Stimulated activated CD4-positive, alpha-beta T cell treated with anti-CD3 and anti-CD28 coated beads, TNF-alpha, amount 100 ng/mL, for 24 hours (primary cell): ENCODE data around the gene QRICH2.
"Not testable (repeated sequence)": the region's sequence is repeated elsewhere in the genome, so short reads cannot be mapped to it uniquely, and the experiment has no call there.

Experiments
- DNase-seq, 3 experiments: peaks; one replicate each; pipeline ENCODE4 v3.0.0-alpha.2; 2020; ENCODE audit warnings: low read depth in 3 of 3

The QRICH2 gene

DNA sequence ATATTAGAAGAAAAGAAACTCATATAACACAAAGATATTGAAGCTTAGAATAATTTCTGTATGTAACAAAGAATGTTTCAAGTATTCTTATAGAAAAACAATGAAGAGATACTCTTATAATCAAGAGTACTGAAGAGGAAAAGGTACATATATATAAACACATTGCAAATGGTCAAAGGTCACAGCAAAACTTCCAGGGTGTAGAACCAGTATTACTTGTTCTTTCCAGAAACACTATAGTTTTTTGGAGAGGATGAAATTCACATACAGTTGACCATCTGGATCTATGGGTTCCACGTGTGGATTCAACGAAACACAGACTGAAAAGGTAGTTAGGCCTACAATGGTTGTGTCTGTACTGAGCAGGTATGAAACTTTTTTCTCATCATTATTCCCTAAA, 23.0 kb upstream of the QRICH2 start:
- no peak for DNase-seq

DNA sequence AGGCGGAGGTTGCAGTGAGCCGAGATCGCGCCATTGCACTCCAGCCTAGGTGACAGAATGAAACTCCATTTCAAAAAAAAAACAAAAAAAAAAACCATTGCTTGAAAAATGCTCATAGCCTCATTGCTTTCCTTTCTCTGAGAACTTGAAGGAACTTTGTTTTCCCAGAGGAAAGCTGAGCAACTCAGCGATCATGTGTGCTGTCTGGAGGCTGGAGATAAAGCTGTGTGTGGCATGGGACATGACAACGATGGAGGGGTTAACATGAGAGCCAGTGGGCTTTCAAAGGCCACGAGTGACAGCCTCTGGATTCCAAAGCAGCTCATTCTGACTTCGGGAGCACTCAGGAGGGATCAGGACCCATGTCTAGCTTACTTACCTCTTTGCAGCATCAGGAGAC, 21.6 kb upstream of the QRICH2 start:
- no peak for DNase-seq

DNA sequence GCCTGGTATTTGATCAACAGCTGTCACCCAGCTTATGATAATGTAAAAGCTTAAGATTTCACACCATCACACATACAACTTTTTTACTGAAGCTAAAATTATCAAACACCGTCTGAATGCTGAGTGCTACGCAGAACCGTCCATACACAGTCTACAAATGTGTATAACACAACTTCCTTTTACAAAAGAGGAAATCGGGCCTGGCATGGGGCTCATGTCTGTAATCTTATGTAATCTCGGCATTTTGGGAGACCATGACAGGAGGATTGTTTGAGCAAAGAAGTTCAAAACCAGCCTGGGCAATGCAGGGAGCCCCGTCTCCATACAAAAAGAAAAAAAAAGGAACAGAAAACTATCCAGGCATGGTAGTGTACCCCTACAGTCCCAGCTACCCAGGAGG, 19.6 kb upstream of the QRICH2 start:
- no peak for DNase-seq

DNA sequence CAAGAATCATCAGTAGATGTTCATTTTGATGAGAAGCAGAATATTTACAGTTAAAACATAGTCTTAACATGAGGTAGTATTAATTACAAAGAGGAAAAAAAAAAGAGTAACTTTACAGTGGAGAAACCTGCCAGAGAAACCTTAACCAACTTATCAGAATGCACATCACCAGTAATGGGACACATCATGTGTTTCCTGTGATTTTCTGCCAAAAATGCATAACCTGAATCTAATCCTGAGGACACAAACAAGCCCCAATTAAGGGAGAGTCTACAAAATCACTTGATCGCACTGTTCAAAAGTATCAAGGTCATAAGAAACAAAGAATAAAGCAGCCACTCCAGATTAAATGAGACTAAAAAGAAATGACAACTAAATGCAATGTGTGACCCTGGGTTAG, 18.2 kb upstream of the QRICH2 start:
- no peak for DNase-seq

DNA sequence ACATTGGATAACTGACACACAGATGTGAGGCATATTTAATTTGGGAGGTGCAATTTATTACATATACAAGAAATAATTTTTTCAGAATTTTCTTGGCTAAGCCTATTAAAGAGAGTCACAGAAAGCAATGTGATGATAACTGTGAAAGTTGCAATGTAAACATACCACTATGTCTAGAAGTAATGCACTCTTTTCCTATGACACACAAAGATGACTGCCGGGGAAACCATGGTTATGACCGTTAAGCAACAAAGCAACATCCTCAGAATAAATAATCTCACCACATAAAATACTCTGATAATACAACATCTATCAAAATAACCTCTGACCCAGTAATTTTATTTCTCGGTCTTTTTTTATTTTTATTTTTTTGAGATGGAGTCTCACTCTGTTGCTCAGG, 10.5 kb upstream of the QRICH2 start:
- DNase-seq: no peak

DNA sequence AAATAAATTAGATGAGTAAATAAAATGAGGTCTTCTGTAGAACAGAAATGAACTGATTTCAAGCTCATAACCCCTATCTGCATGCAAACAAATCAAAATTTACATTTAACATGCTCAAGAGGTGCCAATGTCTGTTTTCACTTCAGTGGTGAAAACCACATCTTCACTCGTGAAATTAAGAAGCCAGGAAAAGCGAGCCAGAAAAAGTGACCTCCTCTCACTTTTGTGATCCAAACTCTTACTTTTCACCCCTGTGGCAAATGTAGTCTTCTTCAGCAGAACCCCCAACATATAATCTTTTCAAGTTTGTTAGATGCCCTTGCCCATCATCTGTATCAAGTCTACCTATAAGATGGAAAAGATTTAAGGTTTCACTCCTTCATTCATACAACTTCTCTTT, 9.5 kb upstream of the QRICH2 start:
- DNase-seq: no peak

DNA sequence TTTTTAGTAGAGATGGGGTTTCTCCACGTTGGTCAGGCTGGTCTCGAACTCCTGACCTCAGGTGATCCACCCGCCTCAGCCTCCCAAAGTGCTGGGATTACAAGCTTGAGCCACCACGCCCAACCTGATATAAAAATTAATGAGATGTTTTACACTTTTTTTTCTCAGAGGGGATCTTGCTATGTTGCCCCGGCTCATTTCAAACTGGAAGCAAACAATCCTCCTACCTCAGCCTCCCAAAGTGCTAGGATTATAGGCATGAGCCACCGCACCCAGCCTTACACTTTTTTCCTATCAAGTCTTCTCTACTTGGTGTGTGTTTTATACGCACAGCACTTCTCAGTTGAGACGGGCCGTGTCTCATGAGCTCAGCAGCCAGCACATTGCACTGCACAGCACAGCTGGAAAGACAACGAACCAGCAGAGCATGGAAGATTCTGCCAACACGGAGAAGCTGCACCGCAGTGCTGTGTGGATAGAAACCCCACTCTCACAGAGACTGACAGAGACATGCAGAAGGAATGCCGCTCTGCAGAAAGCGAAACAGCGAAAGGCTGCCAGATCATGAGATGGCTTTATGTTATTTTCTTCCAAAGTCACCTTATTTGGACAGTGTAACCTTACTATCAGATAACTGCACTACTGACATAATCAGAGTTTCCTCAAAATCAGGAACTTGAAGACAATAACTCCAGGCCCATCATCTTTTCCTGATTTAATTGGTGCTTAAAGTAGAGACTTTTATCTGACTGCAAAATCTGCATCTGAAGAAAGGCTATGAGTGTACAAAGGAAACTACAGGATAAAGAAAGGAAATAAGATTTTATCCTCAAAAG, 6.5 kb upstream of the QRICH2 start:
- no peak for DNase-seq

DNA sequence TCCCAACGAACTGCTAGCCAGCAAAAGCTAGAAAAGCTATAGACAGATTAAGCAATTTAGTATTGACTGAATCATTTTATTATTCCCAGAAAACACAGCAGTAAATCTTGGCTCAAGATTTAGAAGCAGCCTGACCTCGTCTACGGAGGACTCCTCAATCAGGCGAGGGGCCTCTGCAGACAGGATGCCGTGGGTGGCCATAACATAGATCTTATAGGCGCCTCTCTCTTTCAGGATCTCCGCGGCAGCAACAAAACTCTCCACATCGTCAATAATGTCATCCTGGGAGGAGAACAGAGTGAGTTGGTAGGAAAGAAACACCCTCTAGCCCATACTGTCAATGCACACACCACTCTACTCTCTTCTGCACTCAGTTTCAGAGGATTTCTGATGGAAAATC, 4.7 kb upstream of the QRICH2 start:
- DNase-seq: no peak

DNA sequence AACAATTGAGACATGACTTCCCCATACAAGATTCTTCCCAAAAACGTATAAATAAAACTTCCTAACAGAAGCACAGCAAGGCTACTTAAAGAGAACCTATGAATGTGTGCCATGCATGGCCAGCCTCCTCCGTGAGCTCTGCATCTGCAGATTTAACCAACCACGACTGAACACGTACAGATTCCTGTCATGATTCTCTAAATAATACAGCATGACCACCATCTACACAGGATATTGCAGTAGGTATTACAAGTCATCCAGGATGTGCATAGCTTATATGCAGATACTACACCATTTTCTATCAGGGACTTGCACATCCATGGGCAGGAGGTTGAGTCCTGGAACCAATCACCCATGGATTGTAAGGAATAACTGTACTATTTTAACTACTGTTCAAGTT, 1.4 kb upstream of the QRICH2 start:
- DNase-seq: no peak

DNA sequence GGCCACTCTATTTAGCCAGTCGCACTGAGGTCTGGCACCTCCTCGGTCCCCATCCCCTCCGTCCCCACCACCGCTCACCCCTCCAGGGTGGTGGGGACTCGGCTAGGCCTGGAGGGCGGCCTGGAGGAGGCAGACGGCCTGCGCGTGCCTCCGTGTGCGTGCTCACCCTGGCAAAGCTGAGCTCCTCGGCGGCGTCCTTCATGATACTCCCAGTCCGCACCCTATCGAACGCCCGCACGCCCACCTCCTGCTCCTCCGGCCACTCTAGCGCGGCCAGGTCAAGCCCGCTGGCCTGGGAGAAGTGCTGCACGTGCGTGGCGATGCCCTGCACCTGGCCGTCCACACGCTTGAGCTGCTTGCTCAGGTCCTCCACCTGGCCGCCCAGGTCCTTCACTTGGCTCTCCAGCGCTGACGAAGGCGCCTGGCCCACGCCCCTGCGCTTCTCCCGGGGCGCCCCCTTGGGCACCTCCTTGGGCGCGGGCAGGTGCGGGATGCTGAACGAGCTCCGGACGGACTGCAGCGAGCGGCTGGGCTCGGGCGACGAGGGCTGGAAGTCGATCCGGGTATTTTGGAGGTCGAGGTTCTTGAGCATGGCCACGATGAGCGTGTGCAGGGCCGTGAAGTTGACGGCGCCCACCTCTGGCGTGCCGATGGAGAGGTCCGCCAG, 644 bp downstream of the QRICH2 start:
- no peak for DNase-seq

DNA sequence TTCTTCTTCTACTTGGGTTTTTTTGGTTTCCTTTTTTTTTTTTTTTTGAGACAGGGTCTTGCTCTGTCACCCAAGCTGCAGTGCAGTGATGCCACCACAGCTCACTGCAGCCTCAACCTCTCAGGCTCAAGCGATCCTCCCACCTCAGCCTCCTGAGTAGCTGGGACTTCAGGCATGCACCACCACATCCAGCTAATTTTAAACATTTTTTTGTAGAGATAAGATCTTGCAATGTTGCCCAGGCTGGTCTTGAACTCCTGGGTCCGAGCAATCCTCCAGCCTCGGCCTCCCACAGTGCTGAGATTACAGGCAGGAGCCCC, 3.0 kb downstream of the QRICH2 start:
- not testable (repeated sequence) for DNase-seq

DNA sequence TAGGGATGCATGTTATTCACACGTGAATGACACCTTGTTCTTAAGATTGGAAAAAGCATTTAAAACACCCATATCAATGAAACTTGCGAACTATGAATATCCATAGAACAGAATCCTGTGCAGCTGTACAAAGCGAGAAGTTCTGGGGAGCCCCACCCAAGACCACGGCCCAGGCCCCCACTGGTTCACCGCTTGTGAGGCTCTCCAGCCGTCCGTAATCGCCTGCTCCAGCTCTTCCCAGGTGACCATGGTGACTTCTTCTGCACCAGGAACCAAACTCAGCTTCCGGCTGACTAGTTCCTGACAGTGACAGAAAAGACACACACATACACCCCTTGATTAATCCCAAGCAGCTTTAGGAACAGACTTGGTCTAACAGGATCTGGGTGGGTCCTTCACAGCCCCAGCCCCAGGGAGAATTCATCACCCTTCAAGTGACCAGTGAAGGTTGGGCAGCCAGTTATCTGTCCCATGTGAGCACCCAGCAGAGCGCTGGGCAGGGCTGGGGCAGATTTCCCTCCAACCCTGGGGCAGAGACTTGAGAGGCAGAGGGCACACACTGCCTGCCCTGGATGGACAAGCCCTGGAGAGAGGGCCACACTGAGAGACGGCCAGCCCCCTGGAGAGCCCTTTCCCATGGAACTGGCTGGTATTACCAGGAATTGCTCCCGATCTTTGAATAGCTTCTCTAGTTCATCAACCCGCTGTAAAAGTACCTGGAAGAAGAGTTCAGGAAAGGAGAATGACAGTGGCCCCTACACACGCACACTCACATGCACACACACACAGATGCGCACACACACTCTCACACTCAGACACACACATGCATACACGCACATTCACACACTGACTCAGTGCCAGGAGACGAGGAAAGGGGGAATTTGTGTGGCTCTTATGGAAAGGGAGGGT, 3.6 kb downstream of the QRICH2 start:
- DNase-seq: no peak

DNA sequence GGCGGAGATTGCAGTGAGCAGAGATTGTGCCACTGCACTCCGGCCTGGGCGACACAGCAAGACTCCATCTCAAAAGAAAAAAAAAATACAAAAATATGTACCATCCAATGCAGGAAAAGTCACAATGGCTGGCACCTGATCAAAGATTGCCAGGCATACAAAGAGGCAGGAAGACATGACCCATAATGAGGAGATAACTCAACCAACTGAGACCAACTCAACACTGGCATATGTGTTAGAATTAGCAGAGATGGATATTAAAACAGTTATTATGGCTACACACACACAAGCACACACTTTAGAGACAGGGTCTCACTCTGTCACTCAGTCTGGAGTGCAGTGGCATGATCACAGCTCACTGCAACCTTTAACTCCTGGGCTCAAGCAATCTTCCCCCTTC, 10.6 kb downstream of the QRICH2 start:
- DNase-seq: no peak

DNA sequence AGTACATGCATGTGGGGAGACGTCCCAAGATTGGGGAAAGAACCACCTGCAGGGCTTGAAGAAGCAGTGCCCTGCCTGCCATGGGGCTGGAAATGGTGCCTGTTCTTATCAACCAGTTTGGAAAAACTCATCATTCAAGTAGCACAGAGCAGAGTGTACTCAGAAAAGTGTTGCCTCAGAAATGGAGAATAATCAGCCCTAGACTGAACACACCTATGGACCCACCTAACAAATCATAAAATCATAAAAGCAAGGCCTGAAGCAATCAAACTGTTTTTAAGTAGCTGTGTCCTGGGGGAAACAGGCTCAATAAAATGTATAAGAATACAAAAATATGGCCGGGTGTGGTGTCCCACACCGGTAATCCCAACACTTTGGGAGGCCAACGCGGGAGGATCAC, 11.2 kb downstream of the QRICH2 start:
- no peak for DNase-seq

DNA sequence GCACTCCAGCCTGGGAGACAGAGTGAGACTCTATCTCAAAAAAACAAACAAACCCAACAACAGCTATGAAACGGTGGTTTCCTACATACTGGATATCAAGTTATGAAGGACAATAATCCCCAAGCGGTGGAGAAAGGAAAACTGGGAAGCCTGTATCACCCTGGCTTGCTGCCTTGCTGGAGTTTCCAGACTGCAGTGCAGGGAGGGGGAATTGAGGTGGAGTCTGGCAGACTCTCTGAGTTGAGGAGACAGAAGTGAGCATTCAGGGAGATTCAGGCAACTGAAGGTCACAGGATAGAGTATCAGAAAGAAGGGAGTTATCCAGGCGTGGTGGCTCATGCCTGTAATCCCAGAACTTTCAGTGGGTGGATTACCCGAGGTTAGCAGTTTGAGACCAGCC, 11.9 kb downstream of the QRICH2 start:
- DNase-seq: no peak

DNA sequence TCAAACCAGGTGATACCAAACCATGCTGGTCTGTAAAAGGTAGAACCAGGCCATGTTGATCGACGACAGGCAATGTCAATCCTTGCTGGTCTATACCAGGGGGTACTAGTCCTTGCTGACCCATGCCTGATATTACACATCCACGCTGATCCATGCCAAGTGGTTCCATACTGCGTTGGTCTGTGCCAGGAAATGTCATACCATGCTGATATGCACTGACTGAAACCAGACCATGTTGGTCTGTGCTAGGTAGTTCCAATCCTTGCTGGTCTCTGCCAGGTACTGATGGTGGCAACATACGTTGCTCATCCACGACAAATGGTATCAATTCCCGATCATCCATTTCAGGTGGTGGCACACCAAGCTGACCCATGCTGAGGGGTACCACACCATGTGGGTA, 15.0 kb downstream of the QRICH2 start:
- DNase-seq: no peak

DNA sequence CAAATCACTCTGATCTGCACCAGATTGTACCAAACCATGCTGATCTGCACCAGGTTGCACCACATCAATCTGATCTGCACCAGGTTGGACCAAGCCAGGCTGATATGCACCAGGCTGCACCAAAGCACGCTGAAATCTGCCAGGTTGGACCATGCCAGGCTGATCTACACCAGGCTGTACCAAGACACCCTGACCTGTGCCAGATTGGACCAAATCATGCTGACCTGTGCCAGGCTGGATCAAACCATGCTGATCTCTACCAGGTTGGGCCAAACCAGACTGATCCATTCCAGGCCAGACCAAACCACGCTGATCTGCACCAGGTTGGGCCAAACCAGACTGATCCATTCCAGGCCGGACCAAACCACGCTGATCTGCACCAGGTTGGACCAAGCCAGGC, 15.5 kb downstream of the QRICH2 start:
- no peak for DNase-seq

DNA sequence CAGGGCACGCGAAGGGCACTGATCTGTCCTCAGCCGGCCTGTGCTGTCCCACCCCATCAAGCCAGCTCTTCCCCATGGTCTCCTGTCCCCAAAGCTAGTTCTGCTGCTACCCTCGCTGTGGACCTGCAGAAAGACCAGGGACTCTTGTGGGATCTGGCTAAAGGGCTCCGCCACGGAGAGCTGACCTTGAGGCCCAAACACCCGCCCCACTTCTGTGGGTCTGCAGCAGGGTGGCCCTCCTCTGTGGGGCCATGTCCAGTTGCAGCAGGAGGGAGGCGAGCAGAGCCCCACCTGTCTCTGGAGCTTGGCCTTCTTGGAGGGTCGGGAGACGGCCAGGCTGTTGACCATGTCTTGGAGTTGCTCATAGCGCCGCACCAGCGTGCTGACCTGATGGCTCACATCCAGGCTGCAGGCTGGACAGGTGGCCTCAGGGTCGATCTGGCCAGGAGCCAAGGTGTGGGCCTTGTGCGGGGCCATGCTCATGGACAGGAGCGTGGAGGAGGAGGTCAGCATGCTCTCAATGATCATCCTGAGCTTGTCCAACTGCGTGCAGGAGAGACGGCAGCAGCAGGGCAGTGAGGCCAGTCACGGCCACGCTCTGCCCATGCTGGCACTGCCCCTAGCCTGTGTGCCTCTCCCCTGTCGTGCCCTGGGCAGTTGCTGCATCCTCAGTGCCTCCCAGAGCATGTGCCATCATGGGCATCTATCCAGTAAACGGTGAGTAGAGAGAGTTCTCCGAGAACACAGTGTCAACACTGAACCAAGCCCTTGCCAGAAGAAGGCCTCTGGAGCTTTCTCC, 26.3 kb downstream of the QRICH2 start:
- no peak for DNase-seq

DNA sequence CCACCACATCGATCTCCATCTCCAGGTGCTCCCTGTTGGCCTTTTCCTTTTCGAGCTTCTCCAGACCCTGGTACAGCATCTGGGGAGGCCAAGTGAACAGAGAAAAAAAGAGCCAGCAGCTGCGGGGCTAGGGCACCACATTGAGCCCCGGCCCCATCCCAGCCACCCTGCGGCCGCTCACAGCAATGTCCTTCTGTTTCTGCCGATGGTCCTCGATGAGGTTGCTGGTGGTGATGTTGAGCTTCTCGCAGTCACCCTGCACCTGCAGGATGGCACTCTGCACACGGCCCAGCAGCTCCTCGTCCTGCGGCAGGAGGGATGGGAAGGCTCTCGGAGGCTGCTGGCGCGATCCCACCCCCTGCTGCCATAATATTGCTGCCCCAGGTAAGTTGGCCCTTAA, 27.4 kb downstream of the QRICH2 start:
- DNase-seq: no peak

DNA sequence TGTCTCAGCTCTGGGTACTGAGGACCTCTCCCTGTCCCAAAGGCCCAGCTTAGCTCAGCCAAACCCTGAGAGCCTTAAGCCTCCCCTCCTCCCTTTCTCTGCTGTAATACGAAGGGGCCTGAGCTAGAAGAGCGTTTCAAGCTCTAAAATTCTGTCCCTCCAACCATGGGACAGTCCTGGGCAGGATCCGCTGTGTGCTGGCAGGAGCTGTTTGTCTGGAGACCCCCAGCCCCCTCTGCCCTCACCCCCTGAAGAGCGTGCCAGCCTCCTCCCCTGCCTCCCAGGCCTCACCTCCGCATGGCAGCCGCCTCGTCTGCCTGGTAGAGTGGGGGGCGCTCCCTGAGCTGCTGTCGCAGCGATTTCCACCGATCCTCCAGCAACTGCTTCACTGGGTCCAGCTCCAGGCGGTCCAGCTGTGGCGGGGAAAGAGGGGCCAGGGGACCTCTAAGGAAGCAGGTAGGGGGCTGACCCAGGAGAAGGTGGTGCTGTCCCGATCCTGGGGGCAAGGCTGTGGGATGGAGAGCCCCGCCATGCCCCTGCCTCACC, 28.3 kb downstream of the QRICH2 start:
- DNase-seq: no peak

DNA sequence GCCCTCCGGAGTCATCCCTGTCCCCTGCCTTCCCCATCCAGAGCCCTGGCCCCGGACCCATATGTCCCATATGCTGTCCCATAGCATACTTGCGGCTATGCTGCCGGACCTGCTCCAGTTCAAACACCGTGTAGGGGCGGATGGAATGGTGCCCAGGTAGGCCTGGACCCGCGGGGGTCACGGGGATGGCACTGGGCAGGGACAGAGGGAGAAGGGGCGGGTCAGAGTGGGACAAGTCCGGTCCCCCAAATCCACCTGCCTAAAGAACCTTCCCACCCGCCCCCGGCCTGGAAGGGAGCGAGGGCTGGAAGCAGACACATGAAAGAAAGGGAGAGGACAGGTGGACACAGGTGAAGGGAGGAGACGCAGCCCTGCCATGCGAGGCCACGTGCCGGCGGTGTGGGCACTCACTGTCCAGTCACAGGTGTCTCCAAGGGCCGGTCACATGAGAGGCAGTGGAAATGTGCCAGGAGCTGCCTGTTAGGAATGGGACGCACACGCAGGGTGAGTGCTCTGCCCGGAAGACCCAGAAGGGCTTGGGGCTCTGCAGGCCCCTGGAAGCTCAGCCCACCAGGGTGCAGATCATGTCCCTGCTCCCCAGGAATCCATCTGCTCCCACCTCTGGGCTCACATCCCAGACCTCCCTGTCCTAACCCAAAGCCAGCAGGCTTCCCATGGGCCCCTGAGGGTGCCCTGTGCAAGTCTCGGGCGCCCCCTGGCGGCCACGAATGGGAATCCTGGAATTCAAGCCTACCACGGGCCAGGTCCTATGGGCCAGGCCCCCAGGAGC, 28.9 kb downstream of the QRICH2 start:
- peak; percentile 71 to 84 (median 79) for DNase-seq
